GM18517 (cell line): ENCODE data around the gene HCN2.
"Not testable (repeated sequence)": the region's sequence is repeated elsewhere in the genome, so short reads cannot be mapped to it uniquely, and the experiment has no call there.

Source experiments
- ATAC-seq: cut with Tn5 transposase; IDR thresholded peaks from one replicate; pipeline ENCODE4 v1.9.1; 2021; ENCODE audit warnings: mild to moderate bottlenecking, moderate library complexity; ENCODE audit not compliant: unreplicated experiment

Gene HCN2

GRCh38 chr19:584240-585001 lies 5.3 kb upstream of the HCN2 start:
- ATAC-seq = no peak

- not testable (repeated sequence) for ATAC-seq
Measured at GRCh38 chr19:585146-585545, 4.5 kb upstream of the HCN2 start.

- ATAC-seq = no peak
Measured at GRCh38 chr19:585551-586110, 4.0 kb upstream of the HCN2 start.

GRCh38 chr19:588093-588740 lies 1.5 kb upstream of the HCN2 start:
- ATAC-seq = no peak

- ATAC-seq = no peak
Measured at GRCh38 chr19:588741-589692, 664 bp upstream of the HCN2 start.

- ATAC-seq = no peak
Measured at GRCh38 chr19:590396-590745, 690 bp downstream of the HCN2 start.

GRCh38 chr19:590750-591098 lies 1.0 kb downstream of the HCN2 start:
- ATAC-seq = no peak

- no peak for ATAC-seq
Measured at GRCh38 chr19:591099-591958, 1.6 kb downstream of the HCN2 start.

- ATAC-seq = no peak
Measured at GRCh38 chr19:592101-592500, 2.4 kb downstream of the HCN2 start.

GRCh38 chr19:593055-593454 lies 3.4 kb downstream of the HCN2 start:
- ATAC-seq = no peak

- no peak for ATAC-seq
Measured at GRCh38 chr19:593505-593904, 3.8 kb downstream of the HCN2 start.

GRCh38 chr19:594265-594870 lies 4.7 kb downstream of the HCN2 start:
- no peak for ATAC-seq

GRCh38 chr19:595326-596262 lies 5.9 kb downstream of the HCN2 start:
- ATAC-seq = no peak

GRCh38 chr19:596263-596655 lies 6.6 kb downstream of the HCN2 start:
- ATAC-seq = no peak

GRCh38 chr19:597406-598315 lies 8.0 kb downstream of the HCN2 start:
- no peak for ATAC-seq

- ATAC-seq = no peak
Measured at GRCh38 chr19:601310-601709, 11.6 kb downstream of the HCN2 start.

- no peak for ATAC-seq
Measured at GRCh38 chr19:601790-602189, 12.1 kb downstream of the HCN2 start.
